T-helper 1 cell treated with Interleukin-12 subunit alpha and Interleukin-12 subunit beta and Interleukin-4 antibody, amounts not matched to agents 30 μg/mL and 1 μg/mL, for 36 hours (primary cell): ENCODE results near the gene CSTPP1.
"Not testable (repeated sequence)": the region's sequence is repeated elsewhere in the genome, so short reads cannot be mapped to it uniquely, and the experiment has no call there.

Source experiments
- H3K27ac Mint-ChIP-seq: one replicate; pipeline ENCODE4 v1.8.0; 2021; ENCODE audit warnings: mild to moderate bottlenecking, mixed read lengths
- H3K27me3 Mint-ChIP-seq: one replicate; pipeline ENCODE4 v1.8.0; 2021; ENCODE audit warnings: low read depth, mixed read lengths
- H3K36me3 Mint-ChIP-seq: one replicate; pipeline ENCODE4 v1.8.0; 2021; ENCODE audit warnings: low read depth, mixed read lengths
- H3K4me1 Mint-ChIP-seq: one replicate; pipeline ENCODE4 v1.8.0; 2021; ENCODE audit warnings: low read depth, mixed read lengths
- H3K4me3 Mint-ChIP-seq: one replicate; pipeline ENCODE4 v1.8.0; 2021; ENCODE audit warnings: mild to moderate bottlenecking, moderate library complexity, mixed read lengths
- H3K9me3 Mint-ChIP-seq: one replicate; pipeline ENCODE4 v1.8.0; 2021; ENCODE audit warnings: mixed read lengths

Gene CSTPP1

DNA sequence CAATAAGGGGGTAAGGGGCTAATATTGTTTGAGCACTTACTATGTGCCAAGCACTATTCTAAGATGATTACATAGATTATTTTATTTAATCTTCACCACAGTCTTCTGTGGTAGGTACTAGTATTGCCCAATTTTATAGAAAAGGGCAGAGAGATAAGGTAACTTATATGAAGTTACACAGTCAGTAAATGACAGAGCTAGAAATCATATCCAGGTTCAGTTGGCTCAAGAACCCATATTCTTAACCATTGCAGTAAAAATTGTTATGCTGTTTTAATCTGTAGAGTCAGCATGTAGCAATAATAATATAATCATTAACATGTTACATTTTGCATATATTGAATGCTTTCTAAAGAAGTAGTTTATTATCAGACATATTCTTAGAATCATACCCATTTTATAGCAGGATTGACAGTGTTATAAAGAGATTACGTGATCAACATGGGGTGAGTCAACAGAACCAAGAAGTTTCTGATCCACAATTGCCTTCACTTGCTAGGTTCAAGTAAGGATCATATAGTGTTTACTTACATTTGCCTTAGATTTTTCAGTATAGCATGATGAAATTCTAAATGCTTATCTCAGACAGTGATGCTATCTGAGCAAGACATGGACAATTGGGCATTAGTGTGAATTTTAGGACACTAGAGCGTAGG, 46.4 kb downstream of the CSTPP1 start:
- Mint-ChIP-seq H3K4me3 (no peak overlapping the region), H3K27ac (no peak overlapping the region), H3K9me3 (no peaks in the 10 kb centered on the region), H3K36me3 (peaks cover 4% of the 10 kb centered on the region), H3K27me3 (peaks cover 10% of the 10 kb centered on the region), H3K4me1 (peaks cover 11% of the 10 kb centered on the region)

- H3K4me3 Mint-ChIP-seq = no peak overlapping the region
- H3K36me3 Mint-ChIP-seq = peaks cover 7% of the 10 kb centered on the region
- peaks cover 11% of the 10 kb centered on the region for H3K4me1 Mint-ChIP-seq
- peaks cover 10% of the 10 kb centered on the region for H3K27me3 Mint-ChIP-seq
- H3K27ac Mint-ChIP-seq = no peak overlapping the region
- H3K9me3 Mint-ChIP-seq = no peaks in the 10 kb centered on the region
These were observed 47.0 kb downstream of the CSTPP1 start for GRCh38 chr11:46983598-46983997.

GRCh38 chr11:46984548-46984947, 48.0 kb downstream of the CSTPP1 start:
- Mint-ChIP-seq H3K4me3 (no peak overlapping the region), H3K9me3 (no peaks in the 10 kb centered on the region), H3K27me3 (peaks cover 10% of the 10 kb centered on the region), H3K4me1 (peaks cover 11% of the 10 kb centered on the region), H3K36me3 (peaks cover 8% of the 10 kb centered on the region), H3K27ac (no peak overlapping the region)

DNA sequence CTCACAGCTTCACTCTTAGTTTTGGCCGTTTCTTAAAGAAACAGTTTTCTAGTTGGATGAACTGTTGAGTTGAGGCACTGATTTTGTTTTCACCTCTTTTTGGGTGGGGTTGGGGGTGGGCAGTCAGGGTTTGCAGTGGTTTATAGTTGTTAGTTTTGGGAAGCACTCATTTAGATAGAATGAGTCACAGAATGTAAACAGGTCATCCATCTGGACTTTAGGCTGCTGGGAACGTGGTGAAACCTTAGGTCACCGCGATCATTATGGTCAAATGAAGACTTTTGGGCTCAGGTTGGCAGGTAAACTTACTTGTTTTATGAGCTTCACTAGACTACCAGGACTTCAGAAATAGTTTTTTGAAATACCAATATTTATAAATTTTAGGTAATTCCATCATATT, 48.4 kb downstream of the CSTPP1 start:
- H3K36me3 Mint-ChIP-seq = peaks cover 12% of the 10 kb centered on the region
- no peak overlapping the region for H3K27ac Mint-ChIP-seq
- no peak overlapping the region for H3K4me3 Mint-ChIP-seq
- peaks cover 10% of the 10 kb centered on the region for H3K27me3 Mint-ChIP-seq
- H3K9me3 Mint-ChIP-seq = peaks cover 4% of the 10 kb centered on the region
- H3K4me1 Mint-ChIP-seq = peaks cover 11% of the 10 kb centered on the region

DNA sequence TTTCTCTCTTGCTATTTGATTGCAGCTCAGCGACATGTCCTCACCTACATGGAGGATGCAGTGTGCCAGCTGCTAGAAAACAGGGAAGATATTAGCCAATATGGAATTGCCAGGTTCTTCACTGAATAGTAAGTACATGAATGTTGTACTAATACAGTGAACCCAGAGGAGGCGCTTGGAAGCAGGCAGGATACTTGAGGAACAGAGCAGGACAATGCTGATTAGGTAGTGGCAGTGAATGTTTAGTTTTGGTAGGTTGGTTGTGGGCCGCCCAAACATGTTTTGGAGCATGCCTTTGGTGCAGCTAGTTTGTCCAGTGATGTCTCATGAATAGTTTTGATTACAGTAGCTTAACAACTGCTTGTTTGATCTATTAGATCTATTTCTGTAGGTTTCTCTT, 50.6 kb downstream of the CSTPP1 start:
- Mint-ChIP-seq H3K36me3 (peaks cover 8% of the 10 kb centered on the region), H3K27ac (no peak overlapping the region), H3K4me1 (peaks cover 3% of the 10 kb centered on the region), H3K9me3 (peaks cover 4% of the 10 kb centered on the region), H3K4me3 (no peak overlapping the region), H3K27me3 (peaks cover 6% of the 10 kb centered on the region)

DNA sequence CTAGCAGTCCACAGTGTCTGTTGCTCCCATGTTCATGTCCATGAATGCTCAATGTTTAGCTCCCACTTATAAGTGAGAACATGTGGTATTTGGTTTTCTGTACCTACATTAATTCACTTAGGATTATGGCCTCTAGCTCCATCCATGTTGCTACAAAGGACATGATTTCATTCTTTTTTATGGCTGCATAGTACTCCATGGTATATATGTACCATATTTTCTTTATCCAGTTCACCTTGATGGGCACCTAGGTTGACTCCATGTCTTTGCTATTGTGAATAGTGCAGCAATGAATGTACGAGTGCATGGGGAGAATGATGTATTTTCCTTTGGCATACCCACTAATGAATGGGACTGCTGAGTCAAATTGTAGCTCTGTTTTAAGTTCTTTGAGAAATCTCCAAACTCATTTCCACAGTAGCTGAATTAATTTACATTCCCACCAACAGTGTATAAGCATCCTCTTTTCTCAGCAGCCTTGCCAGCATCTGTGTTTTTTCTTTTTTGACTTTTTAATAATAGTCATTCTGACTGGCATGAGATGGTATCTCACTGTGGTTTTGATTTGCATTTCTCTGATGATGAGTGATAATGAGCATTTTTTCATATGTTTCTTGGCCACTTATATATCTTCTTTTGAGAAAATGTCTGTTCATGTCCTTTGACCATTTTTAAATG, 53.4 kb downstream of the CSTPP1 start:
- peaks cover 22% of the 10 kb centered on the region for H3K9me3 Mint-ChIP-seq

DNA sequence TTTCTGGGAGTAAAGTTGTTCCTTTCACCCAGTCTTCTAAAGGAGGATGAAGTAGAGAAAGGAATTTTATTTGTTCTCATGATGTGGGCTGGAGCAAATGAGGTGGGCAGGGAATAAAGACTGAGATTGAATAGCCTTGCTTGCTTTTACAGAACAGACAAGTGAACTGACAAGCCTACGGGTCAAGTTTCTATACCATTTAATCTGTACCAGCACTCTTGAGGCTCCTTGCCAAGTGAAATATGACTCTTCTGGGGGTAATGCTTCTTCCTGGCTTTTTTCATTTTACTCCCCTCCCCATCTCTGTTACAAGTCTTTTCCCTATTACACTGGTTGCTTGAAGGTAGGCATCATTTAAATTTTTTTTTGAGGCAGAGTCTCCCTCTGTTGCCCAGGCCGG, 54.8 kb downstream of the CSTPP1 start:
- Mint-ChIP-seq H3K4me3 (no peak overlapping the region), H3K36me3 (peaks cover 19% of the 10 kb centered on the region), H3K27ac (no peak overlapping the region), H3K27me3 (no peaks in the 10 kb centered on the region), H3K9me3 (peaks cover 22% of the 10 kb centered on the region), H3K4me1 (no peaks in the 10 kb centered on the region)

More for the DNA sequence above, 53.4 kb downstream of the CSTPP1 start:
- H3K4me3 Mint-ChIP-seq, H3K27me3 Mint-ChIP-seq, H3K27ac Mint-ChIP-seq, H3K4me1 Mint-ChIP-seq: not testable (repeated sequence)
- H3K36me3 Mint-ChIP-seq = peaks cover 19% of the 10 kb centered on the region

- H3K4me3 Mint-ChIP-seq, H3K27ac Mint-ChIP-seq, H3K27me3 Mint-ChIP-seq, H3K4me1 Mint-ChIP-seq: not testable (repeated sequence)
- Mint-ChIP-seq H3K9me3 (peaks cover 22% of the 10 kb centered on the region), H3K36me3 (peaks cover 21% of the 10 kb centered on the region)
These were observed 55.8 kb downstream of the CSTPP1 start for GRCh38 chr11:46992386-46992785.

GRCh38 chr11:46997796-46998195, 61.2 kb downstream of the CSTPP1 start:
- not testable (repeated sequence) for H3K4me1 Mint-ChIP-seq, H3K27me3 Mint-ChIP-seq, H3K27ac Mint-ChIP-seq, H3K36me3 Mint-ChIP-seq, H3K4me3 Mint-ChIP-seq
- peaks cover 12% of the 10 kb centered on the region for H3K9me3 Mint-ChIP-seq

DNA sequence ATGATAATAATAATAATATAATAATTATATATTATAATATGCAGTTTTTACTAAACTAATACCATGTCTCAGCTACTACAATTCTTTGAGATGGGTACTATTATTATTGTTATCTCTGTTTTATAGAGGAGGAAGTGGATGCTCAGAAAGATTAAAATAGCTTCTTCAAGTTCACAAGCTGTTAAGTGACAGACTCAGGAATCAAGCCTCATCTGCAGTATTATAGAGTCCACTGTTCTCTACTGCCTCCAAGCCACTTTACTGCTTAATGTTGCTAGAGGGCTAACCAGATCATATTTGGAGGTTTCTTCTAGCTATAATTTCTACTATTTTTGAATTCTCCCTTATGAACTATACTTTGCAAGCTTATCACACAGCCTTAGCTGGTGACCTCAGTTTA, 62.7 kb downstream of the CSTPP1 start:
- no peaks in the 10 kb centered on the region for H3K9me3 Mint-ChIP-seq
- peaks cover 6% of the 10 kb centered on the region for H3K4me1 Mint-ChIP-seq
- H3K4me3 Mint-ChIP-seq = no peak overlapping the region
- no peak overlapping the region for H3K27ac Mint-ChIP-seq
- H3K27me3 Mint-ChIP-seq = no peaks in the 10 kb centered on the region
- H3K36me3 Mint-ChIP-seq = peaks cover 2% of the 10 kb centered on the region

- Mint-ChIP-seq H3K27me3 (no peaks in the 10 kb centered on the region), H3K4me1 (peaks cover 12% of the 10 kb centered on the region), H3K27ac (no peak overlapping the region), H3K36me3 (peaks cover 2% of the 10 kb centered on the region), H3K4me3 (no peak overlapping the region), H3K9me3 (no peaks in the 10 kb centered on the region)
These were observed 63.5 kb downstream of the CSTPP1 start for GRCh38 chr11:47000033-47000432.

DNA sequence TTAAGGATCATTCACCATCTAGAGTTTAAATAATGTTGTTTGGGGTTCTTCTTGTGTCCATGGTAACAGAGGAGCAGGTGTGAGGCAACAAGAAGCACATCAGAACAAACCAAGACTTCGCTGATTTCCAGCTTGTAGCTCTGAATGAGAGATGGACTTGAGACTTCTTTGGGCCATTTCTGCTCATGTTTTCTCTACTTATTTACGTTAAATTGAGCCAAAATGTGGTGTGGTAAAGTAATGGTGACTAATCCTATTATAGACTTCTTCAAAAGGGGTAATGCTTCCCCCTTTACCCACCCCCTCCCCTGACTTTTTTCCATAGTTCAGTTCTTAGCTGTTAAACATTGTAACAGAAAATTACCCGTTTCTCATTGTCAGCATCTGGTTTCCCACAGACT, 65.2 kb downstream of the CSTPP1 start:
- no peaks in the 10 kb centered on the region for H3K9me3 Mint-ChIP-seq
- H3K4me3 Mint-ChIP-seq = no peak overlapping the region
- H3K27me3 Mint-ChIP-seq = no peaks in the 10 kb centered on the region
- peaks cover 12% of the 10 kb centered on the region for H3K4me1 Mint-ChIP-seq
- no peak overlapping the region for H3K27ac Mint-ChIP-seq
- peaks cover 2% of the 10 kb centered on the region for H3K36me3 Mint-ChIP-seq

DNA sequence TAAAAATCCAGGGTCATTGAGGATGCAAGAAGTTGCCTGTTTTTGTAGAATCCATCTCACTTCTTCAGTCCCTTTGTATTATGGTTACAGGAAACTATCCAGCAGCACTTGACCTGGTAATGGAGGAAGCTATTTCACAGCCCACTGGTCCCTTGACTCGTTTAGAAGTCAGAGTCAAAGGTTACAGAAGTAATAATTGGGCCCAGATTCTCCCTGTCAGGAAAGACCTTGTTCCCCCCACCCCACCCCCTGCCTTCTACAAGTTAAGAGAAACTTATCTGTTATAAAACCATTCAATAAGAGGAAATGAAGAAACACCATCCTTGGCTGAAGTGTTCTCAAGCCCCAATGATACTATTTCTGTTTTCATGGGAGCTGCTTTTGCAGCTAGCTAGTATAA, 65.8 kb downstream of the CSTPP1 start:
- no peaks in the 10 kb centered on the region for H3K9me3 Mint-ChIP-seq
- peaks cover 12% of the 10 kb centered on the region for H3K4me1 Mint-ChIP-seq
- no peaks in the 10 kb centered on the region for H3K27me3 Mint-ChIP-seq
- no peaks in the 10 kb centered on the region for H3K36me3 Mint-ChIP-seq
- no peak overlapping the region for H3K4me3 Mint-ChIP-seq
- H3K27ac Mint-ChIP-seq = no peak overlapping the region

GRCh38 chr11:47003180-47003877, 66.8 kb downstream of the CSTPP1 start:
- Mint-ChIP-seq H3K27ac (no peak overlapping the region), H3K9me3 (no peaks in the 10 kb centered on the region), H3K4me1 (peaks cover 12% of the 10 kb centered on the region), H3K4me3 (no peak overlapping the region), H3K27me3 (no peaks in the 10 kb centered on the region), H3K36me3 (no peaks in the 10 kb centered on the region)

DNA sequence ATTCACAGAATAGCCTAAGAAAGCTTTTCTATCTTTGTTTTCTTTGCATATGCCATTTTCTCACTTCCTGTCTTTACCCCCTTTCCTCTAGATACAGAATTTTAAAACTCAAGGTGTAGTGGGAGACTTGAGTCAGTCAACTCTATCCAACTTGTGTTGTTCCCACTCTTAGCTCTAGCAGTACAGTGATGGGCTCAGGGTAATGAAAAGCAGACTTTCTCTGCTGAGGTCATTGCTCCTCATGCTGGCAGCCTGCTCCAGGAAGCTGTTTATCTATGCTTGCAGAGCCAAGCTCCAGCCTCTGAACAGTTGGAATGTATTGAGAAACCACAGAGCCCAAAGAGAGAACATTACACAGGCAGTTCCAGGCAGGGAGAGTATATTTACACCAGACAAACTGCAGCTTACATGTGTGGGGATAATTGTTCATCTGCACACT, 68.1 kb downstream of the CSTPP1 start:
- no peak overlapping the region for H3K4me3 Mint-ChIP-seq
- H3K27me3 Mint-ChIP-seq = no peaks in the 10 kb centered on the region
- no peaks in the 10 kb centered on the region for H3K36me3 Mint-ChIP-seq
- peaks cover 12% of the 10 kb centered on the region for H3K4me1 Mint-ChIP-seq
- H3K9me3 Mint-ChIP-seq = no peaks in the 10 kb centered on the region
- H3K27ac Mint-ChIP-seq = no peak overlapping the region
